ENCODE data around the gene FAM135A.

DNA sequence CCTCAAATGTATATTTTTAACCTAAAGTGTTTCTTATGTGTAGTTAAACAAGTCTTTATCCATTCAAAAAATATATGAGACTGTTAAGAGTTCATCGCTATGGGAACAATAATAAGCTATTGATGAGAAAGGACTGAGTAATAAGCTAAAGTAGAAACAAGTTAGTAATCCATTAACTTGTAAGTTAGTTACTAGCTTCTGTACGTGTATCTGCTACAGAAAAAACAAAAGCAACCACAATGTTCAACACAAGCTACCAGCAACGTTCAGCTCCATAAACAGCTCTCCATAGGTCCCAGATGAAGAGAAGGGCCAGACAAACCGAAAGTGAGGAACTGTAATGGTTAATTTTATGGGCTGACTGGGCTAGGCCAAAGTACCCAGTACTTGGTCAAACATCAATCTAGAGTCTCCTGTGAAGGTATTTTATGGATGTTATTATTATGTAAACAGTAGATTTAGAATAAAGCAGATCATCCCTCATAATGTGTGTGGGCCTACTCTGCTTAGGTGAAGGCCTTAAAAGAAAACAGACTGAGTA, 33.8 kb upstream of the FAM135A start:
- TF ChIP-seq, protein P1, sequence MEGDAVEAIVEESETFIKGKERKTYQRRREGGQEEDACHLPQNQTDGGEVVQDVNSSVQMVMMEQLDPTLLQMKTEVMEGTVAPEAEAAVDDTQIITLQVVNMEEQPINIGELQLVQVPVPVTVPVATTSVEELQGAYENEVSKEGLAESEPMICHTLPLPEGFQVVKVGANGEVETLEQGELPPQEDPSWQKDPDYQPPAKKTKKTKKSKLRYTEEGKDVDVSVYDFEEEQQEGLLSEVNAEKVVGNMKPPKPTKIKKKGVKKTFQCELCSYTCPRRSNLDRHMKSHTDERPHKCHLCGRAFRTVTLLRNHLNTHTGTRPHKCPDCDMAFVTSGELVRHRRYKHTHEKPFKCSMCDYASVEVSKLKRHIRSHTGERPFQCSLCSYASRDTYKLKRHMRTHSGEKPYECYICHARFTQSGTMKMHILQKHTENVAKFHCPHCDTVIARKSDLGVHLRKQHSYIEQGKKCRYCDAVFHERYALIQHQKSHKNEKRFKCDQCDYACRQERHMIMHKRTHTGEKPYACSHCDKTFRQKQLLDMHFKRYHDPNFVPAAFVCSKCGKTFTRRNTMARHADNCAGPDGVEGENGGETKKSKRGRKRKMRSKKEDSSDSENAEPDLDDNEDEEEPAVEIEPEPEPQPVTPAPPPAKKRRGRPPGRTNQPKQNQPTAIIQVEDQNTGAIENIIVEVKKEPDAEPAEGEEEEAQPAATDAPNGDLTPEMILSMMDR (IDR thresholded peaks at IDR 0.05): no peak
- no peak for TF ChIP-seq POLR2A (IDR thresholded peaks at IDR 0.05)
